Adrenal gland (tissue), 12 donors: Measurements from ENCODE around the gene DNAJC10. TPM values are rescaled to one million over a fixed set of nuclear protein-coding genes. Genes with fewer than 3 reads are reported as not detected.

Experiments
- DNase-seq, 7 donors: peaks; one replicate each; pipeline ENCODE4 v3.0.0-alpha.2; 2019 to 2020
- H3K27ac ChIP-seq, 5 donors: fragments of 200-600 bp; sonication (generic) in 4 of 5; 1 replicate in 3 of 5; 2 replicates in 2 of 5; pipeline versions ENCODE4 v1.5.1 to v1.8.0; 2016 to 2020; ENCODE audit warnings: mild to moderate bottlenecking in 1 of 5
- H3K27me3 ChIP-seq: fragments of 200-600 bp; 2 replicates; pipeline ENCODE4 v1.8.0; 2021
- H3K36me3 ChIP-seq, 2 donors: fragments of 200-600 bp; replicated peaks in 1 of 2; 1 replicate in 1 of 2; 2 replicates in 1 of 2; pipeline versions ENCODE4 v1.5.1 to v1.8.0; 2018 to 2022
- H3K4me1 ChIP-seq, 2 donors: fragments of 200-600 bp; replicated peaks in 1 of 2; 1 replicate in 1 of 2; 2 replicates in 1 of 2; pipeline versions ENCODE4 v1.5.1 to v1.8.0; 2018 to 2021
- H3K4me3 ChIP-seq, 4 donors: fragments of 200-600 bp; sonication (generic) in 3 of 4; one replicate each; pipeline ENCODE4 v1.5.1; 2016 to 2018
- H3K9me3 ChIP-seq, 3 donors: fragments of 200-600 bp; sonication (generic) in 1 of 3; replicated peaks in 1 of 3; 1 replicate in 2 of 3; 2 replicates in 1 of 3; pipeline versions ENCODE4 v1.5.1 to v1.8.0; 2016 to 2021
- POLR2A ChIP-seq, 2 donors: fragments of 450-650 bp; IDR thresholded peaks; one replicate each; pipeline ENCODE4 v1.6.1; 2017; ENCODE audit warnings: antibody characterized with exemption in 2 of 2, mild to moderate bottlenecking in 2 of 2, moderate library complexity in 1 of 2
- WGBS, 4 donors: extraction: QIAGEN DNeasy Blood & Tissue Kit in 2 of 4; methylation state at CpG; one replicate each; pipeline versions ENCODE4 v1.1.5 to v1.1.7; 2013 to 2017; 5-methylcytosine and 5-hydroxymethylcytosine counted together
- intact Hi-C, 2 donors: fragments of 100-400 bp; cut with DNase I; formaldehyde crosslinking; loops; one replicate each; pipeline versions ENCODE4 v1.14.1 to v1.15.0; 2022 to 2023
- polyA plus RNA-seq, 3 donors: library from polyadenylated mRNA; stranded (reverse); fragments of 200-250 nt in 2 of 3; fragments of 350-450 nt in 1 of 3; fragmentation: Illumina TruSeq in 1 of 3; extraction: RNeasy Lipid Tissue Mini Kit (QIAGEN cat#74804) in 1 of 3; gene quantifications; one replicate each; pipeline ENCODE4 v1.2.3, GENCODE V29; 2013 to 2014
- small RNA-seq, 2 donors: library from RNA; depleted of rRNA; stranded (forward); fragments of <200 nt; gene quantifications; one replicate each; pipeline ENCODE3, GENCODE V24; 2016
- total RNA-seq, 9 donors: library from RNA; depleted of rRNA in 4 of 9; stranded (reverse); fragments of >200 nt in 4 of 9; fragments of 120-200 nt in 1 of 9; fragmentation: NEBNext Ultra II Directional in 1 of 9; extraction: Animal tissue kit (Norgen Biotek cat#: 25700) in 1 of 9; gene quantifications; one replicate each; pipeline versions ENCODE4 v1.1.0 to v1.2.4, GENCODE V29; 2013 to 2023
- TF ChIP-seq, protein P1 (sequence below), 6 experiments: fragments of 450-650 bp in 4 of 6; fragments of 200-600 bp in 2 of 6; sonication (generic) in 1 of 6; IDR thresholded peaks; 1 replicate in 5 of 6; 2 replicates in 1 of 6; pipeline versions ENCODE4 v1.5.1 to v1.8.0; 2016 to 2021; ENCODE audit warnings: antibody characterized with exemption in 6 of 6, mild to moderate bottlenecking in 2 of 6, moderate library complexity in 1 of 6
- donor health status: healthy with polysubstance abuse.
- donor health status: Bipolar disorder and iron deficiency.
- donor health status: DM: yes; HTN: yes; CAD: no.
- donor health status: DM: no; HTN: no; CAD: no.
- donor health status: DM: no; HTN: no; CAD: no.
- donor health status: DM: yes; HTN: yes; CAD: no.

DNAJC10 gene
- total and polyA plus RNA-seq, 12 donors: 16.7 to 88.3 (median 41.1) TPM

DNA sequence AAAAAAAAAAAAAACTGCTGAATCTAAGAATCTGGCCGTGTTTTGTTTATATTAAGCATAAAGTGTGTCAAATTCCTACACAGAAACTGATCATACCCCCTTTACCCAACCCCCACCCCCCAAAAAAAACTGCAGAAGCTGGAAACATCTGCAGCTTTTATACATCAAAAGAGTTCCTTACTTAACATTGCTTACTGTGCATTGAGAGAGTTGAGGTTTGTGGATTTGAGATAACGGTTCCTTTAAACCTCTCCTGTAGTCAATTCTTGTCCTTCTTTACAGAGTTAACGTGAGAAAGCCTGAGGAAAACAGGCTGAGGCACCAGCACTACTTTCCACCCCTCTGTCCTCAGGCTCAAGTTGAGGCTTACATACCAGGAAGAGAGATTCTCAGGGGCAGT lies 115.9 kb downstream of the DNAJC10 start:
- WGBS, 4 donors: 70 to 88% (median 78%) methylated on average over 3 of the region's 3 CpGs
- Histone ChIP-seq H3K4me3 (no peak overlapping the region), H3K36me3 (no peaks in the 10 kb centered on the region), H3K27me3 (no peaks in the 10 kb centered on the region), H3K27ac (no peak overlapping the region), H3K4me1 (no peaks in the 10 kb centered on the region), H3K9me3 (no peaks in the 10 kb centered on the region)
- intact Hi-C loops: no loop called here
- no peak for TF ChIP-seq POLR2A (IDR thresholded peaks at IDR 0.05)
- TF ChIP-seq, protein P1, sequence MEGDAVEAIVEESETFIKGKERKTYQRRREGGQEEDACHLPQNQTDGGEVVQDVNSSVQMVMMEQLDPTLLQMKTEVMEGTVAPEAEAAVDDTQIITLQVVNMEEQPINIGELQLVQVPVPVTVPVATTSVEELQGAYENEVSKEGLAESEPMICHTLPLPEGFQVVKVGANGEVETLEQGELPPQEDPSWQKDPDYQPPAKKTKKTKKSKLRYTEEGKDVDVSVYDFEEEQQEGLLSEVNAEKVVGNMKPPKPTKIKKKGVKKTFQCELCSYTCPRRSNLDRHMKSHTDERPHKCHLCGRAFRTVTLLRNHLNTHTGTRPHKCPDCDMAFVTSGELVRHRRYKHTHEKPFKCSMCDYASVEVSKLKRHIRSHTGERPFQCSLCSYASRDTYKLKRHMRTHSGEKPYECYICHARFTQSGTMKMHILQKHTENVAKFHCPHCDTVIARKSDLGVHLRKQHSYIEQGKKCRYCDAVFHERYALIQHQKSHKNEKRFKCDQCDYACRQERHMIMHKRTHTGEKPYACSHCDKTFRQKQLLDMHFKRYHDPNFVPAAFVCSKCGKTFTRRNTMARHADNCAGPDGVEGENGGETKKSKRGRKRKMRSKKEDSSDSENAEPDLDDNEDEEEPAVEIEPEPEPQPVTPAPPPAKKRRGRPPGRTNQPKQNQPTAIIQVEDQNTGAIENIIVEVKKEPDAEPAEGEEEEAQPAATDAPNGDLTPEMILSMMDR (IDR thresholded peaks at IDR 0.05): no peak
- no peak for DNase-seq

DNA sequence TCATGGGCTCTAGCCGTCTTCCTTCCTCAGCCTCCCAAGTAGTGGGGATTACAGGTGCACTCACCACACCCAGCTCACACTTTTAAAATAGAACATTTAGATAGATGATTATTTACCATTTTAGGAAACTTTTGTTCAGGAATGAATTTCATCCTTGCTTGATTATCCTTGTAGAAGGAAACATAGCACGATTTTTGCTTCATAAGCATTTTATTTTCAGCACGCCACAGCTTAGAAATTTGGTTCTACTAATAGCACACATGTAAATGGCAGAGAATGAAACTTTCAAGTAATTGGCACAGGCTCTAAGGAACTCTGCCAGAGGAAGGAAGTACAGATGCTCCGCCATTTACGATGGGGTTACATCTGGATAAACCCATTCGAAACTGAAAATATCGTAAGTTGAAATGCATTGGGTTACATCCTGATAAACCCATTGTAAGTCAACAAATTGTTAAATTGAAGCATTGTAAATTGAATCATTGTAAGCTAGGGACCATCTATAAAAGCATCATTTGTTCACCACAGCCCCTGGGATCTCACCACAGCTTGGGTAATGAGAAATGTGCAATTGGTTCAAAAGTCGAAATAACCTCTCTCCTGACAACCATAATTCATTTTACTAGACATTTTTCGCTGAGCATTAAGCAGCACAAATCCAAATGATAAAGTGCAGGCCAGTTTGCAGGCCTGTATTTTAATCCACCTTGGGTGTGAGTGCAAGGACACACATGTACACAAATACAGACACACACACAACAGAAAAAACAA lies 117.2 kb downstream of the DNAJC10 start:
- no peak for DNase-seq
- Histone ChIP-seq H3K27ac (no peak overlapping the region), H3K4me1 (no peaks in the 10 kb centered on the region), H3K4me3 (no peak overlapping the region), H3K36me3 (no peaks in the 10 kb centered on the region), H3K9me3 (no peaks in the 10 kb centered on the region), H3K27me3 (no peaks in the 10 kb centered on the region)
- TF ChIP-seq, protein P1 (IDR thresholded peaks at IDR 0.05): no peak
- intact Hi-C loops: no loop called here
- WGBS, 4 donors: 82 to 88% (median 84%) methylated on average over 9 of the region's 9 CpGs

DNA sequence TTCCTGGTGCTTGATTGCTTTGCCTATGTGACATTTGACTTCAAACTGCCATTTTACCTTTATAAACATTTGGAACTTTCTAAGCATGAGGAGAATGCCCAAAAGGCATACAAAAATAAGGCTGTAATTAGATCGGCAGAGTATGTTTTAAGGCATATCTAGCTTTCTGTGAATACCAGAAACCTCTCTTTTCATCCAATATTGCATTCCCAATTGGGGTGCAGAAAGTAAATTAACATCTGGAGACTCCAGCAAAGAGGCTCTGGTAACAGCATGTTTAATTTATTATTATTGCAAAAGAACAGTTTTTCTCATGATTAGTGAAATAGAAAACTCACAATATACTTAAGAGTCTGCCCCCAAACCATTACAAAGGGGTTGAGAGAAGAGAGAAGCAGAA lies 118.2 kb downstream of the DNAJC10 start:
- H3K27ac ChIP-seq: no peak overlapping the region
- H3K27me3 ChIP-seq: no peaks in the 10 kb centered on the region
- TF ChIP-seq, protein P1 (IDR thresholded peaks at IDR 0.05): no peak
- TF ChIP-seq POLR2A (IDR thresholded peaks at IDR 0.05): no peak
- no peak for DNase-seq
- 52 to 82% (median 69%) methylated on average over 1 of the region's 1 CpG for WGBS, 4 donors
- no peak overlapping the region for H3K4me3 ChIP-seq
- no peaks in the 10 kb centered on the region for H3K4me1 ChIP-seq
- no peaks in the 10 kb centered on the region for H3K36me3 ChIP-seq
- intact Hi-C loops: no loop called here
- no peaks in the 10 kb centered on the region for H3K9me3 ChIP-seq

DNA sequence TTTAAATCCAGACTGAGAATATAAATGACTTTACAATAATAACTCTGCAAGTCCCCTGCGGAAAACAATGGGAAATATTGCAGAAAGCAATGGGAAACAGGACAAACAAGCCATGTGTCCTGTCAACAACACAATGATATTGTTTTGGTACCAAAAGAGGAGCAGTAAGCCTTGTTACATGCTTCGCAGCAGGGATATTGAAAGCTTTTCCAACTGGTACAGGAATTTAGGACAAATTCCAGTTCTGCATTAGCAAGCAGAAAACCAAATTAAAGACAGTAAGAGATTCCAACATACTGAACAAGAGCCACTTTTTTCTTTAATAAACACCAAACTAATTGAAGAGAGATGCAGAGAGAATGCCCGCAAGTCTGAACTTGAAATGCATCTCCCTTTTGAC lies 120.4 kb downstream of the DNAJC10 start:
- no peak for DNase-seq
- Histone ChIP-seq H3K9me3 (no peaks in the 10 kb centered on the region), H3K27me3 (no peaks in the 10 kb centered on the region), H3K36me3 (no peaks in the 10 kb centered on the region), H3K27ac (no peak overlapping the region), H3K4me3 (no peak overlapping the region), H3K4me1 (no peaks in the 10 kb centered on the region)
- intact Hi-C loops: no loop called here
- TF ChIP-seq, protein P1 (IDR thresholded peaks at IDR 0.05): no peak
- TF ChIP-seq POLR2A (IDR thresholded peaks at IDR 0.05): no peak
- WGBS, 4 donors: 85 to 93% (median 89%) methylated on average over 3 of the region's 3 CpGs

Small RNA genes within 50 kb of the gene (small RNA-seq; reads per million reads assigned to genes)
- 0 reads per million in 2 donors for gene RF00019

Other genes starting within 250 kb of the DNAJC10 start
- 1 to 10 TPM in 6 of 9 donors, under 1 TPM in 3; 0.30 to 2.1 (median 1.3) TPM for gene FRZB, start 150.4 kb downstream of the DNAJC10 start, total RNA-seq
- 1 to 10 TPM; 1.9 to 2.5 (median 2.2) TPM for gene FRZB, start 150.4 kb downstream of the DNAJC10 start, polyA plus RNA-seq